GM19397 (cell line): Measurements from ENCODE around the gene GJA5.

Experiments used
- ATAC-seq: cut with Tn5 transposase; IDR thresholded peaks from one replicate; pipeline ENCODE4 v1.9.1; 2021; ENCODE audit warnings: mild to moderate bottlenecking, moderate library complexity; ENCODE audit not compliant: unreplicated experiment

The GJA5 gene

GRCh38 chr1:147760481-147761260 lies at the start of gene GJA5:
Gene GJA5 (minus strand): TSS chr1:147760602. CDS start chr1:147759238, 1,364 bp downstream.
- ATAC-seq, result no peak

- ATAC-seq, result no peak
These were observed 48.8 kb upstream of the GJA5 start for GRCh38 chr1:147809236-147809635.

GRCh38 chr1:147808025-147808424 lies 47.6 kb upstream of the GJA5 start:
- no peak for ATAC-seq

DNA sequence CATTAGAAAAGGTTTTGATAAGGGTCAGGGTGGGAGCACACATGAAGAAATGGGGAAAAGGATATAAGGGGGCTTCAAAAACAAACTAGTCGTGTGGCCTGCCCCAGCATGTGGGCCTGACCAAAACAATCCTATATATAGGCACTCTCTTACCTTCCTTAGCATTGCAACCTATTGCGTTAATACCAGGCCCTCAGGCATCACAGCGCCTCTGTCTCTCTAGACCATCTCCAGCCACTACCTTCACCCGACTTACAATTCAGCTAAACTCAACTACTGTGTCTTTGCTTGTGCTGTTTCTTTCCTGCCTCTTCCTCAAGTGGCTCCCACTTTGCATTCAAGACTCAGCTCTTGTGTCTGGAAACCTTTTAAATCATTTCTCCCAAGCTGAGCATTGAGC lies 47.0 kb upstream of the GJA5 start:
- no peak for ATAC-seq

DNA sequence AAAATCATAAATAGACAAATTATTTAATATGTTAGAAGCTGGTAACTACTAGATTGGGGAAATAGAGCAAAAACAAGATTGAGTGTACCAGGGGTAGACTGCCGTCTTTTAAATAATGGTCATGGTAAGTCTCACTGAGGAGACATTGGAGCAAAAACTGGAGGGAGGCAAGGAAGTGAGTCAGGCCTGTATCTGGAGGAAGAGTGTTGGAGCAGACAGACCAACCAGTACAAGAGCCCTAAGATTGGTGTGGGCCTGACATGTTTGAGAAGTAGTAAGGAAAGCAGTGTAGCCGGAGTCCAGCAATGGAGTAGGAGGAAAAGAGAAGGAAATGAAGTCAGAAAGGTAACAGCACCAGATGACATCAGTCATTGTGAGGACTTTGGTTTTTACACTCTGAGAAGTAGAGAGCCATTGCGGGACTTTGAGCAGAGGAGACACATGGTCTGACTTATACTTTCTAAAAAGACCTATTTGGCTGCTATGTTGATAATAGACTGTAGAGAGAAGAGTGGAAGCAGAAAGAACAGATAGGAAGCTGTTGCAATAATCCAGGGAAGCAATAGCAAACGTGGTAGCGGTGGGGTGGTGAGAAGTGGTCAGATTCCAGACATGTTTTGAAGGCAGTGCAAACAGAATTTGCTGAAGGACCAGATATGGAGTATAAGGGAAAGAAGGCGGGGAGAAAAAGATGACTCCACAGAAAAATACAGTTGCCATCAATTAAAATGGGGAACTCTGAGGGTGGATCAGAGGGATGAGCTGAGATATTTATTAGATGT lies 44.7 kb upstream of the GJA5 start:
- ATAC-seq, result no peak

GRCh38 chr1:147800804-147801203 lies 40.4 kb upstream of the GJA5 start:
- ATAC-seq, result no peak

DNA sequence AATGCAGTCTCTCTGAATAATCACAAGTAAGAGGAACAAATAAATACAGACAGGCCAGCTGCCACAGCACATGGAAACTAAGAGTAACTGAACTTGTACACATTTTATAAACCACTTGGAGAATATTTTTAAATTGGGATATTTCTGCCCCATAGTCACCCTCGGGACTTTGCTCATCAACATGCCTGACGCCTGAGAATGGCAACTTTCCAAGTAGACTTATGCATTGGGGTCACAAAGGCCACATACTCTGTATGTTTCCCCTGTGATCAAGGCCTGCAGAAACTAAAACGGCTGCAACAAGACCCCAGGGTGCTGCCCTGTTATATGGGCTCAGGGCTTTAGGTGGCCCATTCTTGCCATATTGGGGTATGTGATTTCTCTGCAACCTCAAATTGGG lies 38.3 kb upstream of the GJA5 start:
- no peak for ATAC-seq

GRCh38 chr1:147794570-147794969 lies 34.2 kb upstream of the GJA5 start:
- no peak for ATAC-seq

DNA sequence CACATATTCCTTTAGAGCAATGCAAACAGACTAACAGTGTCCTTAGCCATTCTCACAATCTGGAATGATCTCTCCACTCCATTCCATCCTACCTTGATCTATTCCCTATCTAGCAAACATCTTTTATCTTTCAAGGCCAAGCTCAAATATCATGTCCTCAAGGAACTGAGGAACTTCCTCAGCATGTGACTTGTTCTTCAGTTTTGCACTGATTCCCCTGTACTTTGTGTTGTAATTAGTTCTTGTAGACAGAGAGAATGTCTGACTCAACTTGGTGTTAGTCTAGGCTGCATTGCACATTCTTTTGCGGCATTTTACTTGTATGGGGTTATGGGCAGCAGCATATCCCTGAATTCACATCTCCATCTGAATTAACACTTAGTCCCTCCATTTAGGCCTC lies 31.5 kb upstream of the GJA5 start:
- no peak for ATAC-seq

DNA sequence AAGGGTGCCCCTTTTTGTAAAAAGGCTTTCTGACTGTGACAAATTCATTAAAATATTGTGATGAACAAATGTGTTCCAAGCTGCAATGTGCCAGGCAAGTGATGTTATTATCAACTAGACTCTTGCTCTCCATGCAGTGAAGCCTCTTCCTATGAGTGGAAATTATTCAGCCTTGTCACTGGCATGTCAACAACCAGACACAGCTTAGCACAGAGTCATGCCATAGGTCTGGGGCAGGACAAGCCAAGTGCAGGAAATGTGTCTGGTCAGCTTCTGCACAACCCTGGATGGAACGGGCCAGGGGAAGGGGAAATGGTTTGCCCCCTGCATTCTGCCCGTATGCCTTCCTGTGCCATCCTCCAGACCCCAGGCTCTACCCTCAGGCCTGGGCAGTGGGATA lies 27.4 kb upstream of the GJA5 start:
- ATAC-seq, result no peak

DNA sequence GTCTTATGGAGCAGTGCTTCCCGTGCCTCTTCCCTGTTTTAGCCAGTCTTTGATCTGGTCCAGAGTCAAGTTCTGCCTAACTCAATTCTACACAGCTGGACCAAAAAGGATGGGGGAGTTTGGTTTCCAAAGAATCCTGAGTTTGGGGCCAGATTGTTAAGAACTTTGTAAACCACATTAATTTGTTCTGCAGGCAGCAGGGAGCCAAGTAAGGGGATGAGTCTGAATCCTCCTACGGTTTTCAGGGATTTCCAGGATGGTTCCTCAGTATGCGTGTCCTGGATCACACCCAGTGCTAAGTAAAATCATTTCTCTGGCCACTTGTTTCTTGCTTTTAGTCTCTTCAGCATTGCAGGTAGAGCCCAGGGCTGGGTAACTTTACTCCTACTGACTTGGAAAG lies 26.1 kb upstream of the GJA5 start:
- no peak for ATAC-seq

GRCh38 chr1:147785794-147786506 lies 25.5 kb upstream of the GJA5 start:
- no peak for ATAC-seq

DNA sequence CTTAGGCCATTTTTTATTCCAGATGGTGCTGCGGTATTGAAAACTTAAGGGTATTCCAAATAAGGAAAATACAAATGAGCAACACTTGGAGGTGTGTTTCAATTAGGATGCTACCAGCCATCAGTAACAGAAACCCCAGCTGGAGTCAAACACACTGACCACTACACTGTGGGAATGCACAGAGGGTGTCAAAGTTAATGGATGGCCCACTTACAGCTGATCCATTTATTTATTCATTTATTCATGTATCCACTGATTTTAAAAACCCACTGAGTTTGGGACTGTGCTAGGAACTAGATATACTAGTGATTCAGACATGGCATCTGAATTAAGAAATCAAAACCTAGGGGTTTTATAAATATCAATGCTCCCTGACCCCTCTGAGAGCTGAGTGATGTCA lies 24.5 kb upstream of the GJA5 start:
- ATAC-seq, result no peak

DNA sequence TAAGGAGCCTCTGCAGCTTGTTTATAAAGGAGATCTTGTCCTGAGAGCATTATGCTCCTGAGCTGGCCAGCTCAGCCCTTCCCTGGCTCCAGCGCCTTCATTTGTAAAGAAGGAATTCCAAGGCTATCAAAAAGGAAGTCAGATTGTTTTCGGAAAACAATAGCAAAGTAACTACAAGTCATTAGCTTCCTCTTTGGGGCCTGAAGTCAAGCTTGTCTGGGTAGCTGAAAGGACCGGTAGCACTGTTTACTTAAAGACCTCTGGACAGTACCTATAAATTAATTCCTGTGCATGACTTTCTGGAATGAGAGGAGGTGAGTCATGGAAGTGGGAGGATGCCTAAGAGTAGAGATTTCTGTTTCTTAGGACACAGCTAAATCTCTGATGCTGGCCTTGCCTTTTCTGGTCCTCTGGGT lies 20.7 kb upstream of the GJA5 start:
- ATAC-seq, result no peak

GRCh38 chr1:147777694-147778093 lies 17.3 kb upstream of the GJA5 start:
- ATAC-seq, result no peak

DNA sequence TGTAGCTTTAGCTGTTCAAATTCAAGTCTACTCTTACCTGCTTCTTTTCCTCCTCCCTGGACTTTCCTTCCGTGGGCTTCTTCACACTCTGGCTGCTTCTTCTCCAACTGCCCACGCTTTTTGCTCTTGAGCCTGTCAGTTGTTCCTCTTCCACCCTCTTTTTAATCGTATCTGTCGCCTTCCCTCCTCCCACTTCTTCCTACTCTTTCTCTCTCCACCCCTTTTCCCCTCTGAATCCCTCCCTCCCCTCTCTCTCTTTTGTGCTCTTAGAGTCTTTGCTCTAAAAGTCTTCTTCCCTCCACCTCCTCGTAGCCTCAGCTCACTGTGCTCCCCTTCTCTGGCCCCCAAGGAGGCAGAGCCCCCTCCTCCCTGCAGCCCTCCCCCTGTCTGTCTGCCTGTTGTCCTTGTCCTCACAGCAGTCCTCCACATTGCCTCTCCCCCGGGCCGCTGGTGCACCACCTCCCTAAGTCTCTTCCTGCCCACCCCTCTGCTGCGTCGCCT lies 12.9 kb upstream of the GJA5 start:
- ATAC-seq, result no peak

DNA sequence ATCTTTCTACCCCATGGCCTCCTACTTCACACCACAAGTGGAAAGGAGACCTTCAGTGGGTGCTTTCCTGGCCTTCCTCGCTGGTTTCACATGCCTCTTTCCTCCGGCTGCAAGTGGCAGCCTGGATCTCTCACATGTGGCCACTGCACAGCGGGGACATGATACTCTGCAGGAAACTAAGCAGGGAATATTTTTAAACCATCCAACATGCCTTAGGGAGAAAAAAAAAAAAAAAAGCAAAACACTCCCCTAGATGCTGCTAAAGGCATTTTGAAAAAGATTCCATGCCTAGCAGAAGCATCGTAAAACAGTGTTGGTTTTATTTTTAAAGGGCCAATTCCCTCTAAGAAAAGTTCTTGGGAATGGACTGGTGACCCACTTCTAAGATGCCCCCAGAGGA lies 12.2 kb upstream of the GJA5 start:
- no peak for ATAC-seq

- ATAC-seq, result no peak
These were observed 11.1 kb upstream of the GJA5 start for GRCh38 chr1:147771226-147772125.

DNA sequence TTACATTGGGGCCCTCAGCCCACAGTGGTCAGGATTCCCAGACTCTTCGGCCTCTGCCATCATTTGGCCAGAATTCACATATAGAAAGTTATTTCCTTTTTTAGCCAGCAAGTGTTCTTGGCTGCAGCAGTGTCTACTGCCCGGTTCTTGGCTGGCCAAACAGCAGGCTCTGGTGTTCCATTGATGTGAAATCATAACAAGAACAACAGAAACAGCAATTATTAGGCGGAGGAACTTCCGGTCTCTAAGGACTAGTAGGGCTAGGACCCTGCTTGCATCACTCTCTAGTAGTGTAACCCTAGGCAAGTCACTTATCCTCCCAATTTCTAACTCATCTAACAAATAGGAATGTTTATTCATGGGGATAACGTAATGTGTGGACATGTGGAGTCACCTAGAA lies 8.7 kb upstream of the GJA5 start:
- ATAC-seq, result no peak

DNA sequence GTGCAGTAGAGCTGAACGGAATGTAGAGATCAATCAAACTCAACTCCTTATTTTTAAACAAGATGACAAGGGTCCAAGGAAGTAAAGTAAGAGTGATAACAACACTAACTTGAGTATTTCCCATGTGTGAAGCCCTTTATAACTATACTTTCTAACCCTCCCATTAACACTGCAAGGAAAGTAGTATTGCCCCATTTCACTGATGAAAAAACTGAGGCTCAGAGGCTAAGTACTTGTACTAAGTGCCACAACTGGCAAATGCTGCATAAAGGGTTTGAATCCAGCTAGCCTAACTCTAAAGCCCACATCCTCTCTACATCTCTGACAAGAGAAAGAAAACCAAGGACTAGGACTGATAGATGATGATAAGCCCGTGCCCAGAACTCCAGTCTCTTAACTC lies 8.2 kb upstream of the GJA5 start:
- no peak for ATAC-seq

GRCh38 chr1:147768101-147768500 lies 7.7 kb upstream of the GJA5 start:
- ATAC-seq, result no peak
